ENCODE measurements around the gene DLX3. TPM values are rescaled to one million over a fixed set of nuclear protein-coding genes. Genes with fewer than 3 reads are reported as not detected.

DLX3 gene
- total RNA-seq, 2 experiments from 2014 or later, result not detected

- Histone ChIP-seq H3K36me3 (ENCODE audit: insufficient read depth, low read length) (no peaks in the 10 kb centered on the region), H2AFZ (ENCODE audit: low read length) (no peak overlapping the region), H4K20me1 (ENCODE audit: insufficient read depth, low read length) (no peaks in the 10 kb centered on the region), H3K79me2 (ENCODE audit: insufficient read depth, low read depth, low read length) (no peaks in the 10 kb centered on the region), H3K9me2 (ENCODE audit: insufficient read depth, low read length) (no peaks in the 10 kb centered on the region), H3K4me2 (ENCODE audit: low read length) (no peak overlapping the region), H3K27ac (ENCODE audit: low read depth, low read length, poor library complexity, severe bottlenecking) (no peak overlapping the region), H3K4me1 (ENCODE audit: insufficient read depth, low read length, poor library complexity, severe bottlenecking) (no peaks in the 10 kb centered on the region), H3K4me3 (ENCODE audit: low read depth, low read length, poor library complexity, severe bottlenecking) (no peak overlapping the region), H3K9me3 (ENCODE audit: low read length) (no peaks in the 10 kb centered on the region)
- ChIA-PET CTCF (ENCODE audit: unreplicated experiment) (no interaction called here), POLR2A (no interaction called here)
- intact Hi-C loops (cut with micrococcal nuclease; ENCODE audit: unreplicated experiment), result no loop called here
- no peak for DNase-seq (ENCODE audit: low spot score)
- TF ChIP-seq EZH2phosphoT487 (IDR thresholded peaks at IDR 0.05; ENCODE audit: borderline replicate concordance, low read depth, low read length) (no peak), CTCF (conservative IDR thresholded peaks at IDR 0.05; ENCODE audit: low read length) (no peak)
- BruUV-seq (replicated peaks), result no TSS peak
Observed at GRCh38 chr17:49984776-49985175, 10.2 kb downstream of the DLX3 start.

- intact Hi-C loops (cut with micrococcal nuclease; ENCODE audit: unreplicated experiment), result no loop called here
- no peak overlapping the region for H2AFZ ChIP-seq (ENCODE audit: low read length)
- no peak overlapping the region for H3K4me2 ChIP-seq (ENCODE audit: low read length)
- H4K20me1 ChIP-seq (ENCODE audit: insufficient read depth, low read length), result no peaks in the 10 kb centered on the region
- no peak for DNase-seq (ENCODE audit: low spot score)
- H3K27ac ChIP-seq (ENCODE audit: low read depth, low read length, poor library complexity, severe bottlenecking), result no peak overlapping the region
- BruUV-seq (replicated peaks), result no TSS peak
- no peak for TF ChIP-seq EZH2phosphoT487 (IDR thresholded peaks at IDR 0.05; ENCODE audit: borderline replicate concordance, low read depth, low read length)
- TF ChIP-seq CTCF (conservative IDR thresholded peaks at IDR 0.05; ENCODE audit: low read length), result no peak
- H3K9me2 ChIP-seq (ENCODE audit: insufficient read depth, low read length), result no peaks in the 10 kb centered on the region
- H3K9me3 ChIP-seq (ENCODE audit: low read length), result no peaks in the 10 kb centered on the region
- H3K79me2 ChIP-seq (ENCODE audit: insufficient read depth, low read depth, low read length), result no peaks in the 10 kb centered on the region
- H3K36me3 ChIP-seq (ENCODE audit: insufficient read depth, low read length), result no peaks in the 10 kb centered on the region
- H3K4me3 ChIP-seq (ENCODE audit: low read depth, low read length, poor library complexity, severe bottlenecking), result no peak overlapping the region
- ChIA-PET POLR2A (no interaction called here), CTCF (ENCODE audit: unreplicated experiment) (no interaction called here)
- no peaks in the 10 kb centered on the region for H3K4me1 ChIP-seq (ENCODE audit: insufficient read depth, low read length, poor library complexity, severe bottlenecking)
Observed at GRCh38 chr17:49984283-49984682, 10.7 kb downstream of the DLX3 start.

GRCh38 chr17:49980703-49981197, 14.3 kb downstream of the DLX3 start:
- ChIA-PET POLR2A (no interaction called here), CTCF (ENCODE audit: unreplicated experiment) (no interaction called here)
- no peak overlapping the region for H3K27ac ChIP-seq (ENCODE audit: low read depth, low read length, poor library complexity, severe bottlenecking)
- no peaks in the 10 kb centered on the region for H3K9me2 ChIP-seq (ENCODE audit: insufficient read depth, low read length)
- no peaks in the 10 kb centered on the region for H3K79me2 ChIP-seq (ENCODE audit: insufficient read depth, low read depth, low read length)
- H3K4me1 ChIP-seq (ENCODE audit: insufficient read depth, low read length, poor library complexity, severe bottlenecking), result no peaks in the 10 kb centered on the region
- no peaks in the 10 kb centered on the region for H4K20me1 ChIP-seq (ENCODE audit: insufficient read depth, low read length)
- BruUV-seq (replicated peaks), result no TSS peak
- no peaks in the 10 kb centered on the region for H3K36me3 ChIP-seq (ENCODE audit: insufficient read depth, low read length)
- no peaks in the 10 kb centered on the region for H3K9me3 ChIP-seq (ENCODE audit: low read length)
- no peak for DNase-seq (ENCODE audit: low spot score)
- intact Hi-C loops (cut with micrococcal nuclease; ENCODE audit: unreplicated experiment), result no loop called here
- no peak for TF ChIP-seq CTCF (conservative IDR thresholded peaks at IDR 0.05; ENCODE audit: low read length)
- no peak for TF ChIP-seq EZH2phosphoT487 (IDR thresholded peaks at IDR 0.05; ENCODE audit: borderline replicate concordance, low read depth, low read length)
- no peak overlapping the region for H3K4me3 ChIP-seq (ENCODE audit: low read depth, low read length, poor library complexity, severe bottlenecking)
- no peak overlapping the region for H2AFZ ChIP-seq (ENCODE audit: low read length)
- H3K4me2 ChIP-seq (ENCODE audit: low read length), result no peak overlapping the region
